ENCODE results near the gene TTLL6. TPM values are rescaled to one million over a fixed set of nuclear protein-coding genes. Genes with fewer than 3 reads are reported as not detected.
A peak's percentile ranks its signal among the peaks of the same experiment; 100 is the strongest.

The TTLL6 gene
- total RNA-seq, result not detected in 2 replicates

DNA sequence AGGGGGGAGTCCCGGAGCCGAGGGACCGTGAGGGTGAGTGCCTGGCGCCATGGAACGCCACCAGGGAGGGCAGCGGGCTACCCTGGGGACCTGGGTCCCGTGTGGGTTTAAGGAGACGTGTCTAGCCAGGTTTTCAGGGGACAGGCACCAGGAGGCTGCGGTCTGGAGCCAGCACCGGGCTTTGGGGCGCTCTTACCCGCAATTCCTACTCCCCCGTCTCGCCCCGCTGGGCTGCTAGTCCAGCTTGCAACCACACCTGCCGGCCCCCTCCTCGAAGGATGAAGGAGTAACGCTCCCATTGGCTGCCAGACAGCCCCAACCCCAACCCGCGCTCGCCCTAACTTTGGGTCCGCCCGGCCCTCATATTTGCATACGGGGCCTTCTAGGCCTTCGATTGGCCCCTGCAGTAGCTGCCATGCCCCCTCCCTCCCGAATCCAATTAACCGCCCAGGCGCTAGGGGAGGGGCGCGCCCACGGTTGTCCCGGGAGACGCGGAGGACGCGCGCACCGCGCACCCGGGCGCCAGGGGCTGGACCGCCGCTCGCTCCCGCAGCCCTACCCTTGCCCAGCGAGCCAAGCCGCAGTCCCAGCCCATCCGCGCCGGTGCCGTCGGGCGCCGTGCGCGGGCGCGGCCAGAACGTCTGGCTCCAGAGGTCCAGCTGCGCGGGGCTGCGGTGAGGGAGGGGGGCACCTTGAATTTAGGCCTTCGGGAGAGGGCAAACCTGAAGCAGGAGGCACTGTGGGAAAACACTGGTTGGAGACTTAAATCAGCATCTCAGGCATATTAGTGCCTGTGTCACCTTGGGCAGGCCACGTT is at the start of gene TTLL6:
Gene TTLL6 (minus strand): TSS at position 456 of the 817 bp plus-strand sequence. CDS start 157 bp downstream, at position 299.
- DNase-seq (ENCODE audit: insufficient read length, low spot score, missing footprints), result peak; percentile 94
- H3K9me3 ChIP-seq (ENCODE audit: low read depth, low read length), result no peaks in the 10 kb centered on the region
- no peaks in the 10 kb centered on the region for H3K4me1 ChIP-seq (ENCODE audit: insufficient read depth, low read length)
- no peak within 1 kb of the TSS for H3K27ac ChIP-seq (ENCODE audit: low read depth, low read length)
- no peaks in the 10 kb centered on the region for H3K79me2 ChIP-seq (ENCODE audit: insufficient read depth, low read length)
- TF ChIP-seq, protein P1, sequence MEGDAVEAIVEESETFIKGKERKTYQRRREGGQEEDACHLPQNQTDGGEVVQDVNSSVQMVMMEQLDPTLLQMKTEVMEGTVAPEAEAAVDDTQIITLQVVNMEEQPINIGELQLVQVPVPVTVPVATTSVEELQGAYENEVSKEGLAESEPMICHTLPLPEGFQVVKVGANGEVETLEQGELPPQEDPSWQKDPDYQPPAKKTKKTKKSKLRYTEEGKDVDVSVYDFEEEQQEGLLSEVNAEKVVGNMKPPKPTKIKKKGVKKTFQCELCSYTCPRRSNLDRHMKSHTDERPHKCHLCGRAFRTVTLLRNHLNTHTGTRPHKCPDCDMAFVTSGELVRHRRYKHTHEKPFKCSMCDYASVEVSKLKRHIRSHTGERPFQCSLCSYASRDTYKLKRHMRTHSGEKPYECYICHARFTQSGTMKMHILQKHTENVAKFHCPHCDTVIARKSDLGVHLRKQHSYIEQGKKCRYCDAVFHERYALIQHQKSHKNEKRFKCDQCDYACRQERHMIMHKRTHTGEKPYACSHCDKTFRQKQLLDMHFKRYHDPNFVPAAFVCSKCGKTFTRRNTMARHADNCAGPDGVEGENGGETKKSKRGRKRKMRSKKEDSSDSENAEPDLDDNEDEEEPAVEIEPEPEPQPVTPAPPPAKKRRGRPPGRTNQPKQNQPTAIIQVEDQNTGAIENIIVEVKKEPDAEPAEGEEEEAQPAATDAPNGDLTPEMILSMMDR (IDR thresholded peaks at IDR 0.05; ENCODE audit: extremely low read depth, low read depth, low read length), result no peak
- H4K20me1 ChIP-seq (ENCODE audit: insufficient read depth, low read length), result no peaks in the 10 kb centered on the region
- H3K27me3 ChIP-seq (ENCODE audit: insufficient read depth, low read length), result peaks cover 32% of the 10 kb centered on the region
- H3K36me3 ChIP-seq (ENCODE audit: insufficient read depth, low read length), result no peaks in the 10 kb centered on the region
- peak within 1 kb of the TSS; percentile 63 for H2AFZ ChIP-seq (ENCODE audit: low read length)
- peak within 1 kb of the TSS; percentile 76 for H3K4me2 ChIP-seq (ENCODE audit: insufficient read depth, low read length)
- peak within 1 kb of the TSS; percentile 60 for H3K4me3 ChIP-seq (ENCODE audit: insufficient read depth, low read length)

DNA sequence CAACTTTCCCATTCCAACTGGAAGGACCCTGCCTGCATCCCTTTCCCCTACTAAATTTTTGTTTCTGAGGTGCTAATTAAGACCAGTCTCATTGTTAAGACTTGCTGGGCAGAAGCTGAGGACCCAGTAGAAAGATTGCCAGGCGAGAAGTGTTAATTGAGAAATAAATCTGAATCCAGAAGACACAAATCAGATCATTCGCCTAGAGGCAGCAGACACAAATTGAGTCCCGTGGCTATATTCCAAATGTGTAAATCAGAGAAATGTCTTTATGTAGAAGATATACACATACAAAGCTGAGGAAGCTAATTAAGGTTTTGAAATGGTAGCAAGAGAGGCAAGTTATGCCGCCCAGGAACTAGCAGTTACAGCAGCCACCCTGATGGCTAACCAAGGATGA is 43.4 kb upstream of the TTLL6 start:
- H3K4me2 ChIP-seq (ENCODE audit: insufficient read depth, low read length), result no peak overlapping the region
- H4K20me1 ChIP-seq (ENCODE audit: insufficient read depth, low read length), result no peaks in the 10 kb centered on the region
- H2AFZ ChIP-seq (ENCODE audit: low read length), result no peak overlapping the region
- no peaks in the 10 kb centered on the region for H3K79me2 ChIP-seq (ENCODE audit: insufficient read depth, low read length)
- TF ChIP-seq, protein P1 (IDR thresholded peaks at IDR 0.05; ENCODE audit: extremely low read depth, low read depth, low read length), result no peak
- no peaks in the 10 kb centered on the region for H3K9me3 ChIP-seq (ENCODE audit: low read depth, low read length)
- no peak for DNase-seq (ENCODE audit: insufficient read length, low spot score, missing footprints)
- H3K27me3 ChIP-seq (ENCODE audit: insufficient read depth, low read length), result no peaks in the 10 kb centered on the region
- H3K27ac ChIP-seq (ENCODE audit: low read depth, low read length), result no peak overlapping the region
- no peaks in the 10 kb centered on the region for H3K4me1 ChIP-seq (ENCODE audit: insufficient read depth, low read length)
- no peak overlapping the region for H3K4me3 ChIP-seq (ENCODE audit: insufficient read depth, low read length)
- peaks cover 66% of the 10 kb centered on the region for H3K36me3 ChIP-seq (ENCODE audit: insufficient read depth, low read length)

DNA sequence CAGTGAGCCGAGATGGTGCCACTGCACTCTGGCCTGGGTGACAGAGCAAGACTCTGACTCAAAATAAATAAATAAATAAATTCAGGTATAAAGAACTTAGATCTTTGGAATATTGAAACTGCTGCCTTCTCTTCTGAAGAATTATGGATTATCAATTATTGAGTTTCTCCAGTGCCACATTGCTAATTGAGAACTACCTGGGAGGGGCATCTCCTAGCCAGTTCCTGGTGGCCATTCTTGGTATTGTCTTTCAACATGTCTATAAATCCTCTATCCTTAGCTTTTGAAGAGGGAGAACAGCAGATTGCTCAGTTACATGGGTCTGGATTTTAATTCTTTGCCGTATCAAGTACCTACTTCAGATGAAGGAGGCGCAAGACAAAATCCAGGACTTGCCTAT is 43.0 kb upstream of the TTLL6 start:
- Histone ChIP-seq H3K4me1 (ENCODE audit: insufficient read depth, low read length) (no peaks in the 10 kb centered on the region), H3K27ac (ENCODE audit: low read depth, low read length) (no peak overlapping the region), H3K4me3 (ENCODE audit: insufficient read depth, low read length) (no peak overlapping the region), H3K9me3 (ENCODE audit: low read depth, low read length) (no peaks in the 10 kb centered on the region), H3K36me3 (ENCODE audit: insufficient read depth, low read length) (peaks cover 70% of the 10 kb centered on the region), H3K79me2 (ENCODE audit: insufficient read depth, low read length) (no peaks in the 10 kb centered on the region), H2AFZ (ENCODE audit: low read length) (no peak overlapping the region), H3K4me2 (ENCODE audit: insufficient read depth, low read length) (no peak overlapping the region), H4K20me1 (ENCODE audit: insufficient read depth, low read length) (no peaks in the 10 kb centered on the region), H3K27me3 (ENCODE audit: insufficient read depth, low read length) (no peaks in the 10 kb centered on the region)
- peak; percentile 39 for DNase-seq (ENCODE audit: insufficient read length, low spot score, missing footprints)
- TF ChIP-seq, protein P1 (IDR thresholded peaks at IDR 0.05; ENCODE audit: extremely low read depth, low read depth, low read length), result peak; percentile 21

DNA sequence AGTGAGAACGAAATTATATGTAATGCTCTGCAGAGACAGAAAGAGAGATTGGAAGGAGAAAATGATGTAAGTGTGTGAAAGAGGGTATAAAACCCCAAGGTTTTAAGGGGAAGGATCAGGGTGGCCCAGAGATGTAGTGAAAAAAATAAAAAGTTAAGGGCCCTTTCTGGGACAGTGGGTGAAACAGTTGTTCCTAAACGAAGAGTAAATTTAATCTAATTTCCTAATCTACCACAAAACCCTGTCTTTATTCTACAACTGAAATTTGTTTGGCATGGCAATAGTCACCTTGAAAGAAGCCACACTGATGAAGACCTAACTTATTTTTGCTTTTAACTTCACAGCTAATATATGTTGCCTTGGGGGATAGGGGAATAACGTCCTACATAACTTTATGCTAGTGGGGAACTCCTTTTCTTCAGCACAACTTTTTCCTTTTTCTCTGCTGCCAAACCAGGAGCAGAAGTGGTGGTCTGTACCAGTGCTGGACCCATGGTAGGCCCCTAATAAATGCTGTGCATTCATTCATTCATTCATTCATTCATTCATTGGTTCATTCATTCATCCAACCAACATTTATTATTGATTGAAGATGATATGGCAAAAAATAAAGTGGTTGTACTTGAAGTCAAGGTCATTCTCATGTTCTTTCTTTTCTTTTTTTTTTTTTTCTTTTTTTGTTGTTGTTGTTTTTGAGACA is 39.2 kb upstream of the TTLL6 start:
- H3K4me2 ChIP-seq (ENCODE audit: insufficient read depth, low read length), result no peak overlapping the region
- no peaks in the 10 kb centered on the region for H3K9me3 ChIP-seq (ENCODE audit: low read depth, low read length)
- no peak overlapping the region for H3K27ac ChIP-seq (ENCODE audit: low read depth, low read length)
- H3K4me1 ChIP-seq (ENCODE audit: insufficient read depth, low read length), result no peaks in the 10 kb centered on the region
- DNase-seq (ENCODE audit: insufficient read length, low spot score, missing footprints), result no peak
- H3K27me3 ChIP-seq (ENCODE audit: insufficient read depth, low read length), result no peaks in the 10 kb centered on the region
- H2AFZ ChIP-seq (ENCODE audit: low read length), result no peak overlapping the region
- no peaks in the 10 kb centered on the region for H3K79me2 ChIP-seq (ENCODE audit: insufficient read depth, low read length)
- H4K20me1 ChIP-seq (ENCODE audit: insufficient read depth, low read length), result no peaks in the 10 kb centered on the region
- TF ChIP-seq, protein P1 (IDR thresholded peaks at IDR 0.05; ENCODE audit: extremely low read depth, low read depth, low read length), result no peak
- H3K4me3 ChIP-seq (ENCODE audit: insufficient read depth, low read length), result no peak overlapping the region
- peaks cover 66% of the 10 kb centered on the region for H3K36me3 ChIP-seq (ENCODE audit: insufficient read depth, low read length)

All from osteoblast (primary cell).